Fibroblast of lung (primary cell): Measurements from ENCODE around the gene FZR1.

Source experiments
- EZH2 ChIP-seq: IDR thresholded peaks from 2 replicates; pipeline ENCODE4 v1.5.1; 2012; ENCODE audit warnings: low read length, control low read depth, mild to moderate bottlenecking; ENCODE audit errors: missing control alignments
- TF ChIP-seq, protein P1 (sequence below), 2 donors: IDR thresholded peaks in 1 of 2; conservative IDR thresholded peaks in 1 of 2; 1 replicate in 1 of 2; 2 replicates in 1 of 2; pipeline ENCODE4 v1.5.1; 2011 to 2012; ENCODE audit warnings: low read length in 2 of 2, control low read depth in 1 of 2, inconsistent platforms in 1 of 2, low read depth in 1 of 2, mild to moderate bottlenecking in 1 of 2

GRCh38 chr19:3503036-3503572 is 3.0 kb upstream of the FZR1 start:
- TF ChIP-seq, protein P1, sequence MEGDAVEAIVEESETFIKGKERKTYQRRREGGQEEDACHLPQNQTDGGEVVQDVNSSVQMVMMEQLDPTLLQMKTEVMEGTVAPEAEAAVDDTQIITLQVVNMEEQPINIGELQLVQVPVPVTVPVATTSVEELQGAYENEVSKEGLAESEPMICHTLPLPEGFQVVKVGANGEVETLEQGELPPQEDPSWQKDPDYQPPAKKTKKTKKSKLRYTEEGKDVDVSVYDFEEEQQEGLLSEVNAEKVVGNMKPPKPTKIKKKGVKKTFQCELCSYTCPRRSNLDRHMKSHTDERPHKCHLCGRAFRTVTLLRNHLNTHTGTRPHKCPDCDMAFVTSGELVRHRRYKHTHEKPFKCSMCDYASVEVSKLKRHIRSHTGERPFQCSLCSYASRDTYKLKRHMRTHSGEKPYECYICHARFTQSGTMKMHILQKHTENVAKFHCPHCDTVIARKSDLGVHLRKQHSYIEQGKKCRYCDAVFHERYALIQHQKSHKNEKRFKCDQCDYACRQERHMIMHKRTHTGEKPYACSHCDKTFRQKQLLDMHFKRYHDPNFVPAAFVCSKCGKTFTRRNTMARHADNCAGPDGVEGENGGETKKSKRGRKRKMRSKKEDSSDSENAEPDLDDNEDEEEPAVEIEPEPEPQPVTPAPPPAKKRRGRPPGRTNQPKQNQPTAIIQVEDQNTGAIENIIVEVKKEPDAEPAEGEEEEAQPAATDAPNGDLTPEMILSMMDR (conservative IDR thresholded peaks at IDR 0.05 in 1 of 2, IDR thresholded peaks at IDR 0.05 in 1 of 2; ENCODE audit: low read depth in 1 of 2, low read length in 2 of 2) = no peak
- TF ChIP-seq EZH2 = no peak
